Measurements from ENCODE around the gene NFIC. TPM values are rescaled to one million over a fixed set of nuclear protein-coding genes. Genes with fewer than 3 reads are reported as not detected.
"Not testable (repeated sequence)": the region's sequence is repeated elsewhere in the genome, so short reads cannot be mapped to it uniquely, and the experiment has no call there.

The NFIC gene
- total RNA-seq, 4 donors from 2014 or later = 55.7 to 84.5 (median 65.5) TPM

- DNase-seq (ENCODE audit: low spot score) = no peak
- ATAC-seq (ENCODE audit: low FRiP score) = peak; percentile 27
Observed at GRCh38 chr19:3398114-3398899, 31.9 kb downstream of the NFIC start.

GRCh38 chr19:3398900-3399278 is 32.5 kb downstream of the NFIC start:
- ATAC-seq (ENCODE audit: low FRiP score) = no peak
- no peak for TF ChIP-seq CTCF (IDR thresholded peaks at IDR 0.05)
- no peak for DNase-seq (ENCODE audit: low spot score)

More at GRCh38 chr19:3398114-3398899, 31.9 kb downstream of the NFIC start:
- no peak for TF ChIP-seq CTCF (IDR thresholded peaks at IDR 0.05)

- ATAC-seq (ENCODE audit: low FRiP score); DNase-seq (ENCODE audit: low spot score): not testable (repeated sequence)
Observed at GRCh38 chr19:3399311-3399710, 32.9 kb downstream of the NFIC start.

- no peak for ATAC-seq (ENCODE audit: low FRiP score)
- no peak for DNase-seq (ENCODE audit: low spot score)
- TF ChIP-seq CTCF (IDR thresholded peaks at IDR 0.05) = no peak
Observed at GRCh38 chr19:3401004-3401768, 34.8 kb downstream of the NFIC start.

- ATAC-seq (ENCODE audit: low FRiP score) (no peak), DNase-seq (ENCODE audit: low spot score) (no peak)
- TF ChIP-seq CTCF (IDR thresholded peaks at IDR 0.05) = no peak
Observed at GRCh38 chr19:3402631-3403443, 36.5 kb downstream of the NFIC start.

- peak; percentile 66 for DNase-seq (ENCODE audit: low spot score)
- no peak for TF ChIP-seq CTCF (IDR thresholded peaks at IDR 0.05)
- ATAC-seq (ENCODE audit: low FRiP score) = peak; percentile 78
Observed at GRCh38 chr19:3403489-3404323, 37.3 kb downstream of the NFIC start.
